Brain pericyte (primary cell): ENCODE data around the gene MIEF1.

Experiments used
- DNase-seq: peaks from one replicate; pipeline ENCODE4 v3.0.0-alpha.2; 2012; ENCODE audit warnings: low read depth, low spot score

The MIEF1 gene

GRCh38 chr22:39556970-39557841, 55.1 kb downstream of the MIEF1 start:
- DNase-seq = no peak

- no peak for DNase-seq
Observed at GRCh38 chr22:39558254-39558727, 56.2 kb downstream of the MIEF1 start.

- DNase-seq = no peak
Observed at GRCh38 chr22:39558950-39559349, 56.9 kb downstream of the MIEF1 start.

GRCh38 chr22:39559456-39560105, 57.5 kb downstream of the MIEF1 start:
- DNase-seq = no peak

- no peak for DNase-seq
Observed at GRCh38 chr22:39560127-39560526, 58.0 kb downstream of the MIEF1 start.

- no peak for DNase-seq
Observed at GRCh38 chr22:39562839-39563489, 60.9 kb downstream of the MIEF1 start.

- no peak for DNase-seq
Observed at GRCh38 chr22:39563571-39564428, 61.7 kb downstream of the MIEF1 start.

GRCh38 chr22:39565414-39565944, 63.4 kb downstream of the MIEF1 start:
- no peak for DNase-seq

- no peak for DNase-seq
Observed at GRCh38 chr22:39567135-39567946, 65.3 kb downstream of the MIEF1 start.
